ELF-1 (cell line): Measurements from ENCODE around the gene ILK.

Source experiments
- DNase-seq: peaks from one replicate; pipeline ENCODE4 v3.0.0-alpha.2; 2016; ENCODE audit warnings: low read depth, low spot score

ILK gene

GRCh38 chr11:6603287-6604080 is at the start of gene ILK, which contains the start of gene RRP8:
TSS of gene ILK (plus strand) at chr11:6603774. CDS start at chr11:6604272, 498 bp downstream.
TSS of gene RRP8 (minus strand) at chr11:6603616. CDS start at chr11:6603502, 114 bp downstream.
- peak; percentile 92 for DNase-seq

- DNase-seq: no peak
Measured at GRCh38 chr11:6554828-6555706, 48.5 kb upstream of the ILK start.

- no peak for DNase-seq
Measured at GRCh38 chr11:6556139-6556949, 47.2 kb upstream of the ILK start.

- DNase-seq: no peak
Measured at GRCh38 chr11:6557063-6557462, 46.5 kb upstream of the ILK start.

GRCh38 chr11:6557761-6558674 is 45.6 kb upstream of the ILK start:
- DNase-seq: no peak

- no peak for DNase-seq
Measured at GRCh38 chr11:6559369-6559768, 44.2 kb upstream of the ILK start.

- DNase-seq: no peak
Measured at GRCh38 chr11:6561288-6561687, 42.3 kb upstream of the ILK start.

GRCh38 chr11:6563121-6563619 is 40.4 kb upstream of the ILK start:
- no peak for DNase-seq

GRCh38 chr11:6563667-6564066 is 39.9 kb upstream of the ILK start:
- no peak for DNase-seq

GRCh38 chr11:6565325-6565724 is 38.2 kb upstream of the ILK start:
- DNase-seq: no peak

- DNase-seq: no peak
Measured at GRCh38 chr11:6565988-6566703, 37.4 kb upstream of the ILK start.

- DNase-seq: no peak
Measured at GRCh38 chr11:6566704-6567370, 36.7 kb upstream of the ILK start.

GRCh38 chr11:6567371-6567745 is 36.2 kb upstream of the ILK start:
- no peak for DNase-seq

- DNase-seq: peak; percentile 92
Measured at GRCh38 chr11:6568191-6568918, 35.2 kb upstream of the ILK start.

- DNase-seq: no peak
Measured at GRCh38 chr11:6569706-6570105, 33.9 kb upstream of the ILK start.

GRCh38 chr11:6570691-6571427 is 32.7 kb upstream of the ILK start:
- peak; percentile 45 for DNase-seq

GRCh38 chr11:6571434-6572008 is 32.1 kb upstream of the ILK start:
- DNase-seq: peak; percentile 29

- DNase-seq: no peak
Measured at GRCh38 chr11:6572215-6572614, 31.4 kb upstream of the ILK start.
